NCI-H345 (cell line): ENCODE data around the gene KCTD7.
"Not testable (repeated sequence)": the region's sequence is repeated elsewhere in the genome, so short reads cannot be mapped to it uniquely, and the experiment has no call there.

ENCODE experiments used
- DNase-seq: peaks from one replicate; lab custom pipeline; 2025; lab: John Stamatoyannopoulos, UW

KCTD7 gene

DNA sequence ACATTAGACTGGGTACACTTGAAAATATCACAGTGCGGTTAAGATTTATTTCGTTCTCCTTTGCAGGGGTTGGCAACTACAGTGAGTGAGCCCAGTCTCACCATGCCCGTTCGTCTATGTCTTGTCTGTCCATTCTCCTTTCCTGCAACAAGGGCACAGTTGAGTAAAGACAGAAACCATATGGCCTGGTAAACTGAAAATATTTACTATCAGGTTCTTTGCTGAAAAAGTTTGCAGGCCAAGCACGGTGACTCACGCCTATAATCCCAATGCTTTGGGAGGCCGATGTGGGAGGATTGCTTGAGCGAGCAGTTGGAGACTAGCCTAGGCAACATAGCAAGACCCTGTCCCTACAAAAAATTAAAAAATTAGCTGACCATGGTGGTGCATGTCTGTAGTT lies 11.4 kb upstream of the KCTD7 start:
- DNase-seq, result no peak

DNA sequence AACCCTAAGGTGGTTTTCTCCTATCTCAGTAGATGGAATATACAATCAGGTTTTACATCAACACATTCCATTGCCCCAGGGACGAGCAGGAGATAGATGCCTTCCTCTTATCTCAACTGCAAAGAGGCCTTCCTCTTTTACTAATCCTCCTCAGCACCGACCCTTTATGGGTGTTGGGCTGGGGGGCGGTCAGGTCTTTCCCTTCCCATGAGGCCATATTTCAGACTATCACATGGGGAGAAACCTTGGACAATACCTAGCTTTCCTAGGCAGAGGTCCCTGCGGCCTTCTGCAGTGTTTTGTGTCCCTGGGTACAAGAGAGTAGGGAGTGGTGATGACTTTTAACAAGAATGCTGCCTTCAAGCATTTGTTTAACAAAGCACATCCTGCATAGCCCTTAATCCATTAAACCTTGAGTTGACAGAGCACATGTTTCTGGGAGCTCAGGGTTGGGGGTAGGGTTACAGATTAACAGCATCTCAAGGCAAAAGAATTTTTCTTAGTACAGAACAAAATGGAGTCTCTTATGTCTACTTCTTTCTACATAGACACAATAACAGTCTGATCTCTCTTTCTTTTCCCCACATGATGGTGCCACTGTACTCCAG lies 9.2 kb upstream of the KCTD7 start:
- DNase-seq, result not testable (repeated sequence)

DNA sequence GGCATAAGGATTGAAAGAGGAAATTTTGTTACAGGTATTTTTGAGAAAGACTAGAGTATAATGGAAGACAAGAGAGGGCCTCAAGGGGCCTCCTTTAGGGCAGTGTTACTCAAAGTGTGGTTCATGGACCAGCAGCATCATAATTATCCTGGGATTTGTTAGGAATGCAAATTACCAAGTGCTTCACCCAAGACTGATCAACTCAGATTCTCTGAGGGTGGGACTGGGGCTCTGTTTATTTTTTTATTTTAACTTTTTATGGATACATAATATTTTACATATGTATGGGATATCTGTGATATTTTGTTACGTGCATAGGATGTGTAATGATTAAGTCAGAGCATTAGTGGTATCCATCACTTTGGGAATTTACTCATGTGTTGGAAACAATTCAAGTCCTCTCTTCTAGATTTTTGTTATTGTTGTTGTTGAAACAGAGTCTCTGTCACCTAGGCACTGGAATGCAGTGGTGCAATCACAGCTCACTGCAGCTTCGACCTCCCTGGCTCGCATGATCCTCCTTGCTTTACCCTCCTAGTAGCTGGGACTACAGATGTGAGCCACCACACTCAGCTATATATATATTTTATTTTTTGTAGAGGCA lies 2.2 kb upstream of the KCTD7 start:
- no peak for DNase-seq

DNA sequence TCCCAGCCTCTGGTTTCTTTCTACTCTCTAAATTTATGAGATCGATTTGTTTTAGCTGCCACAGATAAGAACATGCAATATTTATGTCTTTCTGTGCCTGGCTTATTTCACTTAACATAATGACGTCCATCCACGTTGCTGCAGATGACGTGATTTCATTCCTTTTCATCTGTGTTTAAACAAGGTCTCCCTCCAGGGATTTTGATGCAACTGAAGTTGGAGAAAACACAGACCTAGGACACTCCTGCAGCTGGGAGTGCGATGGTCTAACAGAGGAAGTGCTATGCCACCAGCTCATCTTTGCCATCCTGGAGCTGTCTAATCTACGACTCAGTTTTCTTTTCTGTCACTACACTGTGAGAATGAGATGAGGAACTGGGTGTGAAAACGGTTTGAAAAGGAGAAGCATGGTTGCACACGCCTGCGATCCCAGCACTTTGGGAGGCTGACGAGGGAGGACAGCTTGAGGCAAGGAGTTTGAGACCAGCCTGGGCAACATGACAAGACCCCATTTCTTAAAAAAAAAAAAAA lies 1.5 kb upstream of the KCTD7 start:
- no peak for DNase-seq

DNA sequence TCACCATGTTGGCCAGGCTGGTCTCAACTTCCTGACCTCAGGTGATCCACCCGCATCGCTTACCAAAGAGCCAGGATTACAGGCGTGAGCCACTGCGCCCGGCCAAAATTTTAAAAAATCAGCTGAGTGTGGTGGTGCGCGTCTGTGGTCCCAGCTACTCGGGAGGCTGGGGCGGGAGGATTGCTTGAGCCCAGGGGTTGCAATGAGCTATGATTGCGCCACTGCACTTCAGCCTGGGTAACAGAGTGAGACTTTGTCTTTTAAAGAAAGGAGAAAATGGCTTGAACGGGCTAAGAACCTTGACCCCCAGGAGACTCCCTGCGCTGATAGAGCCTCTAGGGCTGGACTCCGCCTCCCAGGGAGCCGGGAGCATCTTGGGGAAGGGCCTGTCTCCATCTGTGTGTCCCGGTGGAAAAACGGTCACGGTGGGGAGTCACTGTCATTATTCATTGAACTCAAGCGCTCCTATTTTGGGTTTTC lies 760 bp upstream of the KCTD7 start:
- DNase-seq, result no peak

DNA sequence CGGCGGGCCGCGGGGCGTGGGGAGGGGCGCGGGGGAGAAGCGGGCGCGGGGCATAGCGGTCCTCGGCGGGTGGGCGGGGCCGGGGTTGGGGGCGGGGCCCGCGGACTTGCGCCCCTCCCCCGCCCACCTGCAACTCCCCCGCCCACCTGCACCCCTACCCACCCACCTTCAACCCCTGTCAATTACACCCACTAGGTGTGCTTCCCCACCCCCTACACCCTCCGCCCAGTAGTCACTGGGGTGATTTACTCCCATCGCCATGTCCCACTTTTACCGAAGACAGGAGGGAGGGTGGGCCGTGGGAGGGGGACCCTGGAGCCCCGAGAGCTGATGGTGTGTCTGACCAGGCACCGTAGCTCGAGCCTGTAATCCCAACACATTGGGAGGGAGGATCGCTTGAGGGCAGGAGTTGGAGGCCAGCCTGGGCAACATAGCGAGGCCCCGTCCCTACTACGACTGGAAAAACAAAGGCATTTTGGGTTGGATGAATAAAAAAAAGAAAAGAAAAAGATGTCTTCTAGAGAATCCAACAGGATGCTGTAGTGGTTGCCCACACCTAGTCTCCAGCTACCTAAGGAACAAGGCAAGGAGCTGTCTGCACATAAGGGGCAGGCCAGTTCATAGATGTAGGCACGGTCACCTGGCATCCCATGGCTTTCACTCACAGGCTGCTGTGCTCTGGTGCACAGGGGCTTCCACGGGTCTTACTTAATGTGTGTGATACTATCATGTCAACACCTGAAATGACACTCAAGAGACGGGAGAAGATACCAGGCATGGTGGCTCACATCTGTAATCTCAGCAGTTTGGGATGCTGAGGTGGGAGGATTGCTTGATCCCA lies 761 bp downstream of the KCTD7 start:
- DNase-seq, result peak; percentile 67

DNA sequence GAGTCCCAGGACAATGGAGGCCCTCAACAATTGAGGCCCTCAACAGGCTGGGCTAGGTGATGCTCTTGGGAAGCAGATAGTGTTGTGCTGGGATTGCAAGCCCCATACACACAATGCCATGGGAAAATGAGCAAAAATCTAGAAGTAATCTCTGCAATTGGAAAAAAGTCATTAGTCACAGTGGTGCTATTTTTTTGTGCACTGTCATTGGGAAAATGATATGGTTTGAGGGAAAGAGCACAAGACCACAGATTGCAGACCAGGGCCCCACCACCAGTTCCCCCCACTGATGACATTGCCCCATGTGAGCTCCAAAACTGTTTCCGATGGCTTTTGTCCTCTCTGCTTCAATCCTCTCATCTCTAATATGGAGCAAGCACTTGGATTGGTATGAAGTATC lies 1.9 kb downstream of the KCTD7 start:
- DNase-seq, result no peak

DNA sequence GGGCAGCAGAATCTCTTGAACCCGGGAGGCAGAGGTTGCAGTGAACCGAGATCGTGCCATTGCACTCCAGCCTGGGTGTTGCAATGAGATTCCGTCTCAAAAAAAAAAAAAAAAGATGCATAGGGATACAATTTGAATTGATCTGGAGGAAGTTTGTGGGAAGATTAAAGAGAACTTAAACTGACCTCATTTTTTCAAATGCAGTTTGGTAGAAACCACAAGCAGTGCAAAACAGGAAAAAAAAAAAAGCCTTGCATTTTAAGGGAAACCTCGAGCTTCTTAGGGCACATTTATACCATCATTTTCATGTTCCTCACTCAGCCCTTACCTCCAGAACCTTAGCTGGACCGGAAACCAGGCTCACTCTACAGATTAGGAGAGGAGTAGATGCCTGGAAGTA lies 2.8 kb downstream of the KCTD7 start:
- DNase-seq, result no peak

DNA sequence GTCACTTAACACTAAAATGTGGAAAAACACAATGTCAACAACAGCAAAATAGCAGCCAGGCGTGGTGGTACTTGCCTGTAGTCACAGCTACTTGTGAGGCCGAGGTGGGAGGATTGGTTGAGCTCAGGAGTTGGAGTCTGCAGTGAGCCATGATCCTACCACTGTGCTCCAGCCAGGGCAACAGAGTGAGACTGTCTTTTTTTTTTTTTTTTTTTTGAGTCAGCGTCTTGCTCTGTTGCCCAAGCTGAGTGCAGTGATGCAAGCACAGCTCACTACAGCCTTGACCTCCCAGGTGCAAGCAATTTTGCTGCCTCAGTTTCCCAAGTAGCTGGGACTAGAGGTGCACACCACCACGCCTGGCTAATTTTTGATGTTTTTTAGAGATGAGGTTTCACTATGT lies 6.1 kb downstream of the KCTD7 start:
- DNase-seq, result no peak

DNA sequence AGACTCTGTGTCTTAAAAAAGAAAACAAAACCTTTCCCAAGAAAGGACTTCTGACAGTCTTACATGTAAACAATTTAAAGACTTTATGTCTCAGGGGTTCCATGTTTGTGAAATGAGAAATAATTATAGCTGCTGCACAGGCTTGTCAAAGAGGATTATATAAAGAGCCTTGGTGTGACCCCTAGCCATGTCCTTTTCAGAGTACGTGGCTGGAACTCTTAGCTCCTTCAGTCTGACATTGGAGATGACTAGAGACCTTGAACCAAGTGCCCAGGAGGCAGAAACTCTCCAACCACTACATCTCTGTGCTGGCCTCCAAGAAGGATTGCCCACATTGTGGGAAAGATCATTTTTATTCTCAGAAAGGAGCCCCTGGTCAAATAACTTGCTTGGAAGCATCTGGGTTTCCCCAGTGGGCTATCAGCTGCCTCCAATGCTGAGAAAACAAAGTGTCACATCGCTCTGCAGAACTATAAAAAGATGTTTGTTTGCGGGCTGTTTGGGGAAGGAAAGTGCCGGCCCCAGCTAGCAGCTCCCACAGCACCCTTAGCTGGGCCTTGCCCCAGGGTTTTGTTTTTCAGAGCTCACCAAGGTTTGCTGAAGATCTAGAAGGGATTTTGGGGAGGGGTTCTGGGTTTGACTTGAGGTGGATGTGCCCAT lies 6.8 kb downstream of the KCTD7 start:
- DNase-seq, result not testable (repeated sequence)

DNA sequence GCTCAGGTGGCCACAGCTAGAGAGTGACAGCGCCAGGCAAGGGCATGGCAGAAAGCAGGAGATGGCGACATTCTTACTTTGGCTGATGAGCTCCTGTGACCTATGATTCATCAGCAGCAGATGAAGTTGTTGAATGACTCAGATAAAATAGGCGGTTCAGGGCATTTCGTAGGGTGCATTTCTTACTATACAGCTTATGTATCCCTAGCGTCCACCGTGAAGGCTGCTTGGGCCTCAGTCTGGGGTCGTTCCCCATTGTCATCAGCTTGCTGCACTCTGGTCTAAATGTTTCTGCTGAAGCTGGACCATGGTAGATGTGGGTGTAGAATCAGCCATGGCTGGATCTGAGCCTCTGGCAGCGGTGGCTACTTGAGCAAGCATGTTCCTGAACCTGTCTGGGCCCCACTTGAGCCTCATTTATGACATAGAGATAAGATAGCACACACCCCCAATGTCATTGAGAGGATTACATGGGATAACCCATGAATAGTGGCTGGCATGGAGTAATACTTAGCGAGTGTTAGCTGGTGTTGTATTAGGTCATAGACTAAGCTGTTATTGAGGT lies 7.4 kb downstream of the KCTD7 start:
- not testable (repeated sequence) for DNase-seq

DNA sequence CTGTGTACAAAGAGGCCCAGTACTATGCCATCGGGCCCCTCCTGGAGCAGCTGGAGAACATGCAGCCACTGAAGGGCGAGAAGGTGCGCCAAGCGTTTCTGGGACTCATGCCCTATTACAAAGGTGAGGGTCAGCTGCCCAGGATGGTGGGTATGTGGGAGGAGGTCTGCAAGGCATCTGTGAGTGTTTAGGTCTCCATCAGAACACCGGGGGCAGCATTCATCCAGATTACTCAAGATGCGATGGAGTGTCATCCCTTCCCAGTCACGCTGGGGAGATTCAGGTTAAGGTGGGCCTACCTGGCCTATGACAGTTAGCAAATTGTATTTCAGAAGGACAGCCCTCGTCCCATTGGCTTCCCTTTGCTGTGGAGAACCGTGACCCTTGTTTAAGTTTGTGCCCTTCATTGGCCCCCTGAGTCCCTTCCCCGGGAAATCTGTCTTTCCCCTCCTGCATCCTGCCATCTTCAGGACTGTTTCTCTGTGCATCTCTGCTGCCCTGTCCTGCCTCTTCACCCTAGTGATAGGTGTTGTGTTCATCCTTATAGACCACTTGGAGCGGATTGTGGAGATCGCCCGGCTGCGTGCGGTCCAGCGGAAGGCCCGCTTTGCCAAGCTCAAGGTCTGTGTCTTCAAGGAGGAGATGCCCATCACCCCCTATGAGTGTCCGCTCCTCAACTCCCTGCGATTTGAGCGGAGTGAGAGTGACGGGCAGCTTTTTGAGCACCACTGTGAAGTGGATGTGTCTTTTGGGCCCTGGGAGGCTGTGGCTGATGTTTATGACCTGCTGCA lies 9.8 kb downstream of the KCTD7 start:
- no peak for DNase-seq

DNA sequence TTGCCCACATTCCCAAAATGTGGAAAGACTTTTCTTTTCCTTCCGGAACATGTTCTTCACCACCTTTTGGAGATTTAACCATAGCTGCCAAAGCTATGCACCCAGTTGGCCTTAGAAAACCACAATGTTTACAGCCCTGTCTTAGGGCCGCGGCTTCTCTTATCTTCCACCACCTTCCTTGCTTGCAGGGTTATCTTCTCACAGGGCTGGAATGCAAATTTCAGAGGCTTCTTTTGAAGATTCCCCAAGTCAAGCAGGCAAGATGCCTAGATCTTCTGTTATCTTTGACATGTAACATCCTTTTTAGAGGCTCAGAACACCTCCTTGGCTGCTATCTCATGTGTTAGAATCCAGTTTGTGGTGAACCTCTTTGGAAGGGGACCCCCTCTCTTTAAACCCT lies 11.1 kb downstream of the KCTD7 start:
- DNase-seq, result no peak

DNA sequence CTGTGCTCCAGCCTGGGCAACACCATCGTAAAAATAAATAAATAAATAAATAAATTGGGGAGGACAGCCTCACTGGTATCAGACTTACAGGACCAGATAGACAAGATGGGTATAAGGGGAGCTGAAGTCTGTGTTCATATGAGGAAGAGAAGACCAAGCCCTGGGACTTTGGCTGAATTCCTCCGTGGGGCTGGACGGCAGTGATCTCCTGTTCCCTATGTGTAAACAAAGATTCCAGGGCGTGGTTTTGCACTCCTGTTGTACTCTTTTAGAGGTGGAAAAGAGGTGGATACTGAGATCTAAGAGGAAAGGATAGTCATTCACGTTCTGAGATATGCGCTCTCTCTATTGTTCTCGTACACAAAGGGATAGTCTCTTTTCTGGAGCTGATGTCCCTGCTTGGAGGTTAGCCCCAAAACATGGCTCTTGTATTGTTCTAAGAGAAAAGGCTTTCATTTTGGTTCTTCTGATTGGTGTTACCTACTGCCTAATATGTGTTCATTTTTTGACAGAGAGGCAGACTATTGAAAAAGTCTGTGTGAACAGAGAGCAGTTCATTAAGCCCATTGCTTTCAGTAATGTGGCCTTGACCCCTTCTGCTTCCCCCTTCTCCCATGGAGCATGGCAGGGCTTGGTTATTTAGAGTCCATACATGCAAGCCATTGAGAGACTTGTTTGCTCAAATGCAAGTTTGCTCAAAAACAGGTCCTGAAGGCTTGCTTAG lies 12.3 kb downstream of the KCTD7 start:
- DNase-seq, result no peak

DNA sequence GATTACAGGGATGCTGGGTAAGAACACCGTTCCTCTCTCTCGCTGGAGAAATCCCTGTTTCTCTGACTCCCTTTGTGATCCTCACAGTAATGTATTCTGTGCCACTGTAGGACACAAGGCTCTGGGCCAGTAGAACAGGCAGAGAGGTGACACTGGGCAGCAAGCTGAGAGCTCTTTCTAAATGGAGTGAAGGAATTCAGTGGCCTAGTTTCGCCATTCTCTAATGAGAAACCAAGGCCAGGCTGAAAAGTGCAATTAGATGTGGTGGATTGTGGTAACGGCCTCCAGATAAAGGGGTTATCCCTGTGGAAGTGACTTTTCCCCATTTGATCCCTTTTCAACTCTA lies 12.8 kb downstream of the KCTD7 start:
- no peak for DNase-seq

DNA sequence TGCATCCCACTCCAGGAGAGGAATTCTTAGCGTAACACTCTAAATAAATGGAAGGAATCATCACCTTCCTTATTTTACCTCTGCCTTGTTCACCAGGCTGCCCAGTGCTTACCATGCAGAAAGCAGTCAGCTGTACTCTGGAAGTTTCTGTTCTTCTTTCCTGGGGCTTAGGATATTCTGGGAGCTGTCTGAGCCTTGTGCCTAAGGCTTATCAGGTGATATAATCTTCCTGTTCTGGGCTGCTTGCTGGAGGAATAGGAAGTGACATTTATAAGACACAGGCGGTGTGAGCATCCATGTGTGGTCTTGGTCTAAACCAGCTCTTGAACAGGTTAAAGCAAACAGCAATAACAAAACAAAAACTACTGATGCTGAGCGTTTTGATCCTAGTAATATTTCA lies 13.5 kb downstream of the KCTD7 start:
- DNase-seq, result no peak

DNA sequence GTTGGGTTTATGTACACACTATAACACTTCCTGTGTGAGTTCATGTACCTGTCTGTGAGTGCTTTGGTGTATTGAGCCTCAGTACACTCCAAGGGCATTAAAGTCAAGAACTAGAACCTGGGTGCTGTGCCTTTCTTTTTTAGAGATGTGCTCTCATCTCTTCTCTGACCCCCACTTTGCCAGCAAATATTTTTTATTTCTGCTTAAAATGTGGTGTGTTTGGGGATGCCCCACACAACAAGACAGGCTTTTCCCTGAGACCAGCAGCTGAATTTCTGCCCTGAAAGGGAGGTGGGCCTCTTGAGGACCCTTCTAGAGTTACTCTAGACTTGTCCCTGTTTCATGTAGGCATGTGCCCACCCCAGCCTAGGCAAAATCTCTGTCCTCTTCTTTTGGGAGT lies 14.3 kb downstream of the KCTD7 start:
- no peak for DNase-seq

DNA sequence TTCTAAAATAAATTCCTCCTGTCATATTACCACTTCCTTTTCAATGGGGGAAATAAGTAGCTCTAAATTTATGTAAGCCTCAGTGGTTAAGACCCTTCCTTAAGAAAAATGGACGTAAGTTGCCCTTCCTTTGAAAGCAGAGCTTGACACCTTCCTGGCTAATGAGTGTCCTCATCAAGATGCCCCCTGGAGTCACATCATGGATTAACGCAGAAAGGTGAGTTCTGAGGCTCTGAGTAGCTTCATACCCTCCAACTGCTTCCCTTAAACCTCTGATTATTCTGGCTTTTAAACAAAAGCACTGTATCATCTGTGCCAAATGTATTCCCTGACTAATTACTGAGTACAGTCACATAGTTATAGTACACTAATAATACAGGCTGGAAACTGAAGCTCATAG lies 14.7 kb downstream of the KCTD7 start:
- DNase-seq, result no peak

DNA sequence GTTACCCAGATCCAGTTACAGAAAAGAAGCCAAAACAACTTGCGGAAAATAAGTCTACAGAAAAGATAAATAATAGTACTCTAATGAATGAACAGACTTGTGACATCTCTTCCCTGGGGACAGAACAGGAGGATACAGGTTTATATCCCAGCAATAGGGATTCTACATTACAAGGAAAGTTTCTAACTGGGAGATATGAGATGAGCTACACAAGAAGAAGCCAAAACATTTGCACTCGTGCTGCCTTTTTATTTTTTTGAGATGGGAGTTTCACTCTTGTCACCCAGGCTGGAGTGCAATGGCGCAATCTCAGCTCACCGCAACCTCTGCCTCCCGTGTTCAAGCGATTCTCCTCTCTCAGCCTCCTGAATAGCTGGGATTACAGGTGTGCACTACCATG lies 22.3 kb downstream of the KCTD7 start:
- not testable (repeated sequence) for DNase-seq

DNA sequence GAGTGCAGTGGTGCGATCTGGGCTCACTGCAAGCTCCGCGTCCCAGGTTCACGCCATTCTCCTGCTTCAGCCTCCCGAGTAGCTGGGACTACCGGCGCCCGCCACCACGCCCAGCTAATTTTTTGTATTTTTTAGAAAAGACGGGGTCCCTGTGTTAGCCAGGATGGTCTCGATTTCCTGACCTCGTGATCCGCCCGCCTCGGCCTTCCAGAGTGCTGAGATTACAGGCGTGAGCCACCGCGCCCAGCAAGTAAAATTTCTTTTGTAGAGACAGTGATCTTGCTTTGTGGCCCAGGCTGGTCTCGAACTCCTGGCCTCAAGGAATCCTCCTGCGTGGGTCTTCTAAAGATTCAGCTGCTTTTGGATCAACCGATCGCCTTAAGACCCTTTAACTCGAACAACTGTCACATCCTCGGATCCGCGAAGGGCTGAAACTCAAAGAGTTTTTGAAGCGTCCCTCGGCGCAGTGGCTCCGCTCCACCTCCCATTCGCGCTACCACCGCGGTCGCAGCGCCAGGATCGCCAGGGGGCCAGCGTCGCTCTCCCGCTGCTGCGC lies 25.1 kb downstream of the KCTD7 start:
- not testable (repeated sequence) for DNase-seq
